Measurements from ENCODE around the gene PDE6B. TPM values are rescaled to one million over a fixed set of nuclear protein-coding genes. Genes with fewer than 3 reads are reported as not detected.
"Not testable (repeated sequence)": the region's sequence is repeated elsewhere in the genome, so short reads cannot be mapped to it uniquely, and the experiment has no call there.

Gene PDE6B
- total RNA-seq, 2 experiments from 2014 or later: 16.1 to 17.7 TPM

DNA sequence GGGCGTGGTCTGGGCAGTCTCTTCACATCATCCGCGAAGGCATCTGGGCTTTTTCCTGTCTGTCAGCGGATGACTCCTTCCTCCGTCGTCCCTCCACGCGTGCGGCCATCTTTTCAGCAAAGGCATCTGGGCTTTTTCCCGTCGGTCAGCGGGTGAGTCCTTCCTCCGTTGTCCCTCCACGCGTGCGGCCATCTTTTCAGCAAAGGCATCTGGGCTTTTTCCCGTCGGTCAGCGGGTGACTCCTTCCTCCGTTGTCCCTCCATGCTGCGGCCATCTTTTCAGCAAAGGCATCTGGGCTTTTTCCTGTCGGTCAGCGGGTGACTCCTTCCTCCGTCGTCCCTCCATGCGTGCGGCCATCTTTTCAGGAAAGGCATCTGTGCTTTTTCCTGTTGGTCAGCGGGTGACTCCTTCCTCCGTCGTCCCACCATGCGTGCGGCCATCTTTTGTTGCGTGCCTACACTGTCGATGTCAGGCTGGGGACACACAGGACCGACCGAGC, 37.0 kb upstream of the PDE6B start:
- Mint-ChIP-seq H3K9me3 (ENCODE audit: insufficient read depth) (peaks cover 19% of the 10 kb centered on the region), H3K27ac (no peak overlapping the region), H3K4me3 (no peak overlapping the region), H3K4me1 (ENCODE audit: low read depth) (no peaks in the 10 kb centered on the region), H3K27me3 (ENCODE audit: low read depth) (peaks cover 3% of the 10 kb centered on the region), H3K36me3 (ENCODE audit: low read depth) (no peaks in the 10 kb centered on the region)
- POLR2A ChIA-PET: no interaction called here
- ATAC-seq (no peak), DNase-seq (no peak)
- CTCF ChIA-PET: no interaction called here

DNA sequence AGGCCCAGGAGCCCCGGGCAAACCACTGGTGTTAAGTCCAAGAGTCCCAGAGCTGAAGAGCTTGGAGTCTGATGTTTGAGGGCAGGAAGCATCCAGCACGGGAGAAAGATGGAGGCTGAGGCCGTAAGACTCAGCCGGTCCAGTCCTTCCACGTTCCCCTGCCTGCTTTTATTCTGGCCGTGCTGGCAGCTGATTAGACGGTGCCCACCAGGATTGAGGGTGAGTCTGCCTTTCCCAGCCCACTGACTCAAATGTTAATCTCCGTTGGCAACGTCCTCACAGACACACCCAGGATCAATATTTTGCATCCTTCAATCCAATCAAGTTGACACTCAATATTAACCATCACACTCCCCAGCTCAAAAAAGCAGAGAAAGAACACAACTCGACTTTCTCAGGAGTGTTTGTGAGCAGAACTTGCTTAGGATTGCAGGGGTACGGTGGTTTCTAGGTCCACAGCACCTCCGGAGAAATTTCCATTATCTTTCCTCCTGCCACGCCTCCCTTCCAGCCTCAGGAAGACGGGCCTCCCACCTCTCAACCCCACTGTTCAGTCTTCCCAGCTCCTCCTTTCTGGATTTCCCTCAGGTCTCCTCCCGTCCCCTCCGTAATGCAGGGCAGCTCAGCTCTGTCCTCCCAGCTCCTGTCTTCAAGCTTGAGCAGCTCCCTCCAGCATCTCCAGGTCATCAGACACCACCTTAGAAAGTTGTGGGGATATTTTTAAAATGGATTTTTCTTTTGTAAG, 36.0 kb upstream of the PDE6B start:
- Mint-ChIP-seq H3K4me1 (ENCODE audit: low read depth) (no peaks in the 10 kb centered on the region), H3K36me3 (ENCODE audit: low read depth) (no peaks in the 10 kb centered on the region), H3K9me3 (ENCODE audit: insufficient read depth) (peaks cover 15% of the 10 kb centered on the region), H3K4me3 (no peak overlapping the region), H3K27me3 (ENCODE audit: low read depth) (peaks cover 5% of the 10 kb centered on the region), H3K27ac (no peak overlapping the region)
- ChIA-PET POLR2A (no interaction called here), CTCF (no interaction called here)
- DNase-seq (no peak), ATAC-seq (no peak)

DNA sequence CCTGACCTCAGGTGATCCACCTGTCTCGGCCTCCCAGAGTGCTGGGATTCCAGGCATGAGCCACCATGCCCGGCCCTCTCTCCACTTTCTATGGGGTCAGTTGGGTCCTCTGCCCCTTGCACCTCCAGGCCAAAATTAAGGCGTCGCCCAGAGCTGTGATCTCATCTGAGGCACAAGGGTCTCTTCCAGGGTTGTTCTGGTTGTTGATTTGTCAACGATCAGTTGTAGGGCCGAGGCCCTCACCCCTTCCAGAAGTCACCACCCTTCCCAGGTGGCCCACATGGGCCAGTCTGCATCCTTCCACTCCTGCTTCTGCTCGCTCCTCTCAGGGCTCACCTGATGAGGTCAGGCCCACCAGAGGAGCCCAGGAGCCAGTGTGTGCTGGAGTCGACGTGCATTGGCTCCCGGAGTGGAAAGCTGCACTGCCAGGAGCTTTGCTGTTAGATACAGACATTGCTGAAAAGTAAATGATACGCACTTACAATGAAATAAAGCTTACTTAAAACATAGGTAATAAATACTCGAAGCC, 35.0 kb upstream of the PDE6B start:
- CTCF ChIA-PET: no interaction called here

DNA sequence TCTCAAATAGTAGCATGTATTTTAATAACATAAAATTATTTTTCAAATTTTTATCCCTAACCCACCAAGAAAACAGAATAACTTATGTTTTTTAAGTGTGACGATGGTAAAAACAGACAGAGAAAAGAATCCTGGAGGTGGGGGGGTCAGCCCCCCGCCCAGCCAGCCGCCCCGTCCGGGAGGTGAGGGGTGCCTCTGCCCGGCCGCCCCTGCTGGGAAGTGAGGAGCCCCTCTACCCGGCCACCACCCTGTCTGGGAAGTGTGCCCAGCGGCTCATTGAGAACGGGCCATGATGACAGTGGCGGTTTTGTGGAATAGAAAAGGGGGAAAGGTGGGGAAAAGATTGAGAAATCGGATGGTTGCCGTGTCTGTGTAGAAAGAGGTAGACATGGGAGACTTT, 33.2 kb upstream of the PDE6B start:
- POLR2A ChIA-PET; H3K27ac Mint-ChIP-seq; DNase-seq; ATAC-seq; H3K4me1 Mint-ChIP-seq (ENCODE audit: low read depth); H3K4me3 Mint-ChIP-seq; CTCF ChIA-PET; H3K36me3 Mint-ChIP-seq (ENCODE audit: low read depth): not testable (repeated sequence)
- Mint-ChIP-seq H3K9me3 (ENCODE audit: insufficient read depth) (peaks cover 11% of the 10 kb centered on the region), H3K27me3 (ENCODE audit: low read depth) (peaks cover 22% of the 10 kb centered on the region)

More for the DNA sequence above, 35.0 kb upstream of the PDE6B start:
- Mint-ChIP-seq H3K27me3 (ENCODE audit: low read depth) (peaks cover 10% of the 10 kb centered on the region), H3K4me1 (ENCODE audit: low read depth) (no peaks in the 10 kb centered on the region), H3K4me3 (no peak overlapping the region), H3K36me3 (ENCODE audit: low read depth) (no peaks in the 10 kb centered on the region), H3K9me3 (ENCODE audit: insufficient read depth) (peaks cover 19% of the 10 kb centered on the region), H3K27ac (no peak overlapping the region)
- POLR2A ChIA-PET: no interaction called here
- ATAC-seq (no peak), DNase-seq (no peak)

- Mint-ChIP-seq H3K36me3 (ENCODE audit: low read depth) (no peaks in the 10 kb centered on the region), H3K27me3 (ENCODE audit: low read depth) (peaks cover 28% of the 10 kb centered on the region), H3K9me3 (ENCODE audit: insufficient read depth) (peaks cover 11% of the 10 kb centered on the region), H3K4me1 (ENCODE audit: low read depth) (no peaks in the 10 kb centered on the region), H3K4me3 (no peak overlapping the region), H3K27ac (no peak overlapping the region)
- ChIA-PET POLR2A (no interaction called here), CTCF (no interaction called here)
- DNase-seq: no peak
- ATAC-seq: no peak
These were observed 32.4 kb upstream of the PDE6B start for GRCh38 chr4:592825-593520.

DNA sequence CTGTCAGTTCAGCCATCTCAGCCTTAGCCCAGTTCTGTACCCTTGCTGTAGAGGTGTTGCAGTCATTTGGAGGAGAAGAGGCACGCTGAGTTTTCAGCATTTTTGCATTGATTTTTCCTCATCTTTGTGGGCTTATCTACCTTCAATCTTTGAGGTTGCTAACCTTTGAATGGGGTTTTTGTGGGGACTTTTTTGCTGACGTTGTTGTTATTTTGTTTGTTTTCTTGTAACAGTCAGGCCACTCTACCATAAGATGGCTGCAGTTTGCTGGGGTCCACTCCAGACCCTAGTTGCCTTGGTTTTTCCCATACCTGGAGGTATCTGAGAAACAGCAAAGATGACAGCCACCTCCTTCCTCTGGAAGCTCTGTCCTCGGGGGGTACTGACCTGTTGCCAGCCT, 26.4 kb upstream of the PDE6B start:
- CTCF ChIA-PET: no interaction called here
- POLR2A ChIA-PET: interaction anchor here (0.5 kb wide), 1 partner anchor 59 kb away, joined by 3 read pairs; no protein-coding TSS in a partner anchor
- no peak for ATAC-seq
- no peak for DNase-seq
- Mint-ChIP-seq H3K36me3 (ENCODE audit: low read depth) (no peaks in the 10 kb centered on the region), H3K4me3 (no peak overlapping the region), H3K9me3 (ENCODE audit: insufficient read depth) (peaks cover 7% of the 10 kb centered on the region), H3K27ac (no peak overlapping the region), H3K27me3 (ENCODE audit: low read depth) (peaks cover 38% of the 10 kb centered on the region), H3K4me1 (ENCODE audit: low read depth) (peaks cover 3% of the 10 kb centered on the region)

- Mint-ChIP-seq H3K27me3 (ENCODE audit: low read depth) (peaks cover 33% of the 10 kb centered on the region), H3K27ac (no peak overlapping the region), H3K36me3 (ENCODE audit: low read depth) (no peaks in the 10 kb centered on the region), H3K4me1 (ENCODE audit: low read depth) (peaks cover 6% of the 10 kb centered on the region), H3K9me3 (ENCODE audit: insufficient read depth) (no peaks in the 10 kb centered on the region), H3K4me3 (no peak overlapping the region)
- no peak for ATAC-seq
- CTCF ChIA-PET: no interaction called here
- POLR2A ChIA-PET: no interaction called here
- no peak for DNase-seq
These were observed 25.2 kb upstream of the PDE6B start for GRCh38 chr4:600166-600565.

GRCh38 chr4:600850-601515, 24.4 kb upstream of the PDE6B start:
- H3K36me3 Mint-ChIP-seq (ENCODE audit: low read depth): no peaks in the 10 kb centered on the region
- no peak overlapping the region for H3K4me3 Mint-ChIP-seq
- DNase-seq (no peak), ATAC-seq (no peak)
- H3K27ac Mint-ChIP-seq: no peak overlapping the region
- no peaks in the 10 kb centered on the region for H3K9me3 Mint-ChIP-seq (ENCODE audit: insufficient read depth)
- CTCF ChIA-PET: no interaction called here
- peaks cover 25% of the 10 kb centered on the region for H3K27me3 Mint-ChIP-seq (ENCODE audit: low read depth)
- POLR2A ChIA-PET: no interaction called here
- peaks cover 8% of the 10 kb centered on the region for H3K4me1 Mint-ChIP-seq (ENCODE audit: low read depth)

DNA sequence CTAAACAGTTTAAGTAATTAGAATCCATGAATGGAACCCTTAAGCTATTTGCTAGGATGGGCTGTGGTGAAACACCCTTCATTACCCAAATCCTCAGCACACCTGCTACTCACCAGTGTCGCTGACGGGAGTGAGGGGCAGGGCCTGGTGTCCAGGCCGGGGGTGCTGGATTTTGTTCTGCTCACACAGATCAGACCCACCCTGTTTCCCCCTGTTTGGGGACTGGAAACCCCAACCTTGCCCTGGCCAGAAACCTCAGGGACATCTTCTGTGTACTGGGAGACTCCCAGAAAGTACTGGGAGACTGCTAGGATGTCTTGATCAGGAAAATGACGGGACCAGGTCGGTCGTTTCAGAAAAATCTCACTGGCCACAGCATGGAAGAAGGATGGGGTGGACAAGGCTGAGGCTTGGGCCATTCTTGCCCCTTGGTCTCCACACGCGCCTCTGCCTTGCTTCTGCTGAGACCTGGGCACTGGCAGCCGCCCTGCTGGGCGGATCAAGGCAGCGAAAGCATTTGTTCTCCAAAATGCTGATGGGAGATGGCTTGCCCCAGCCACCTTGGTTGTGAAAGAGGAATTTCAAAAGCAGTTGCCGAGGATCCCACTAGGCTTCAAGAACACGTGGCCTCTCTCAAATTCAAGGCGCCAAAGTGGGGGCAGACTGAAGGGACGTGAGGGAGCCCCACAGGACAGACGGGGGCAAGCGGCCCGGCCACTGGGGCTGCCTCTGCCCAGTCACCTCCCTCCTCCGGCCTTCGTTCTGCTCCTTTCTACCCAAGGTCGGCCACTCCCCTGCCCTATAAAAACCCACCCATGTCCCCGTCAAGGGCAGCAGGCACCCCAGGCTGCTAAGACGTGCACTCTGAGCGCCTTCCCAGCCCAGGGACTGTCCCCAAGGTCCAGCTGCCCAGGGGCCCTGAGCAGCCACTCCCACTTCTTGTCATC, 23.5 kb upstream of the PDE6B start:
- peaks cover 19% of the 10 kb centered on the region for H3K27me3 Mint-ChIP-seq (ENCODE audit: low read depth)
- no peak overlapping the region for H3K4me3 Mint-ChIP-seq
- POLR2A ChIA-PET: interaction anchor here (2.2 kb wide), 1 partner anchor 72 kb away, joined by 7 read pairs; the partner anchor contains the start of genes ATP5ME and MYL5
- no peak overlapping the region for H3K27ac Mint-ChIP-seq
- CTCF ChIA-PET: interaction anchor here (1.0 kb wide), 1 partner anchor 71 kb away, joined by 3 read pairs; no protein-coding TSS in a partner anchor
- H3K36me3 Mint-ChIP-seq (ENCODE audit: low read depth): no peaks in the 10 kb centered on the region
- ATAC-seq (no peak), DNase-seq (no peak)
- peaks cover 8% of the 10 kb centered on the region for H3K4me1 Mint-ChIP-seq (ENCODE audit: low read depth)
- H3K9me3 Mint-ChIP-seq (ENCODE audit: insufficient read depth): no peaks in the 10 kb centered on the region

DNA sequence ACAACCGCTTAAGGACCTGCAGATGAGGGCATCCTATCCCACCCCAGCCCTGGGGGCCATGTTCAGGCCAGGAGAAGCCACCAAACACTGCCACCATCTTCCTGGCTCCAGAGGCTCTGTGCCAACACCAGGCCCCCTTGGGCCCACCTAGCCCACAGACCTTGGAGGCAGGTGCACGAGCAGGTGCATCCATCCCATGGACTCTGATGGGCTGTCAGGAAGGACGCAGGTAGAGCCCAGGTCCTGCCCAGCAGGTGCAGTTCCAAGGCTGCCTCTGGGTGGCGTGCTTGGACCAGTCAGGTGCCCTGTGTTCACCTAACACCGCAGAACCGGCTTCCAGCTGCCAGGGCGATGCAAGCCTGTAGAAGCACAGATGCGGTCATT, 22.8 kb upstream of the PDE6B start:
- POLR2A ChIA-PET: interaction anchor here (2.2 kb wide), 1 partner anchor 72 kb away, joined by 7 read pairs; the partner anchor contains the start of genes ATP5ME and MYL5
- ATAC-seq: peak; percentile 87

DNA sequence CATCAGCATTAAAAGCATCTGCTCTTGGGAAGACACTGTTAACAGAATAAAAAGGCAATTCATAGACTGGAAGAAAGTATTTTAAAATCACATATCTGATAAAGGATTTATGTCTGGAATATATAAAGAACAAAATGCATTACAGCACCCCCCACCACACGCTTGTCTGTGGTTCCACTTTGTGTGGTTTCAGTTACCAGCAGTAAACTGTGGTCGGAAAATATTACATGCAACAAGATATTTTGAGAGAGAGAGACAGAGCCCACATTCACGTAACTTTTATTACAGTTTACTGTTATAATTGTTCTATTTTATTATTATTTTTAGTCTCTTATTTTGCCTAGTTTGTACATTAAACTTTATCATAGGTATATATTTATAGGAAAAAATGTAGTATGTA, 21.2 kb upstream of the PDE6B start:
- ATAC-seq (no peak), DNase-seq (peak; percentile 50)
- no peaks in the 10 kb centered on the region for H3K9me3 Mint-ChIP-seq (ENCODE audit: insufficient read depth)
- no peak overlapping the region for H3K4me3 Mint-ChIP-seq
- ChIA-PET POLR2A (interaction anchor here (2.2 kb wide), 1 partner anchor 70 kb away, joined by 7 read pairs; the partner anchor contains the start of genes ATP5ME and MYL5), CTCF (interaction anchor here (1.8 kb wide), 1 partner anchor 138 kb away, joined by 8 read pairs; no protein-coding TSS in a partner anchor)
- peaks cover 10% of the 10 kb centered on the region for H3K27me3 Mint-ChIP-seq (ENCODE audit: low read depth)
- H3K27ac Mint-ChIP-seq: no peak overlapping the region
- H3K4me1 Mint-ChIP-seq (ENCODE audit: low read depth): peaks cover 8% of the 10 kb centered on the region
- no peaks in the 10 kb centered on the region for H3K36me3 Mint-ChIP-seq (ENCODE audit: low read depth)

More for the DNA sequence above, 22.8 kb upstream of the PDE6B start:
- CTCF ChIA-PET: interaction anchor here (0.7 to 1.8 kb wide), 8 partner anchors 13 to 360 kb away, joined by 3 to 11 read pairs (median 3); partner anchors contain the start of genes ATP5ME and MYL5
- Mint-ChIP-seq H3K4me1 (ENCODE audit: low read depth) (peaks cover 8% of the 10 kb centered on the region), H3K9me3 (ENCODE audit: insufficient read depth) (no peaks in the 10 kb centered on the region), H3K27ac (no peak overlapping the region), H3K27me3 (ENCODE audit: low read depth) (peaks cover 15% of the 10 kb centered on the region), H3K4me3 (no peak overlapping the region), H3K36me3 (ENCODE audit: low read depth) (no peaks in the 10 kb centered on the region)
- DNase-seq: peak; percentile 74

All from activated CD8-positive, alpha-beta T cell treated with anti-CD3 and anti-CD28 coated beads, Interleukin-2, amount 10 ng/mL, durations not matched to agents 7 days and 5 days (primary cell).